Measurements from ENCODE around the gene PLEKHA3. TPM values are rescaled to one million over a fixed set of nuclear protein-coding genes. Genes with fewer than 3 reads are reported as not detected.
A peak's percentile ranks its signal among the peaks of the same experiment; 100 is the strongest.

PLEKHA3 gene
- total RNA-seq, 1 experiment from 2014 or later, result 26.8 TPM

DNA sequence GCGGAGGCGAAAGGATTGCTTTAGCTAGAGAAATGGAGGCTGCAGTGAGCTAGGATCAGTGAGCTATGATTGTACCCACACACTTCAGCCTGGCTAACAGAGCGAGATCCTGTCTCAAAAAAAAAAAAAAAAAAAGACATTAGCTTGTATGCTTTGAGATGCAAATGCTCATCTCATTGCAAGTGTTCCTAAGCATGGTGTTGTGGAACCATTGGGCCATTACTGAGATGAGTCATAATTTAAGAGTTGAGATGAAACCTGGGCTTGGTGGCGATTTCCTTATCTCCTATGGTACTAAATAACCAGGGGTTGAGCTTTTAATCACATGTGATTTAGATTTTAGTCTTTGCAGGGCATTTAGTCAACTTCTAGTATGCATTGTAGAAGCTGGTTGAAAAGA, 2.2 kb downstream of the PLEKHA3 start:
- H3K9ac ChIP-seq (ENCODE audit: low read length), result no peak overlapping the region
- H3K9me2 ChIP-seq (ENCODE audit: insufficient read depth), result no peaks in the 10 kb centered on the region
- no peaks in the 10 kb centered on the region for H4K20me1 ChIP-seq (ENCODE audit: insufficient read depth)
- no TSS peak for BruUV-seq (replicated peaks)
- no peak for TF ChIP-seq SRF (IDR thresholded peaks at IDR 0.05; ENCODE audit: low read depth)
- no peak for TF ChIP-seq CBX3 (IDR thresholded peaks at IDR 0.05; ENCODE audit: low read depth)
- TF ChIP-seq, protein P1, sequence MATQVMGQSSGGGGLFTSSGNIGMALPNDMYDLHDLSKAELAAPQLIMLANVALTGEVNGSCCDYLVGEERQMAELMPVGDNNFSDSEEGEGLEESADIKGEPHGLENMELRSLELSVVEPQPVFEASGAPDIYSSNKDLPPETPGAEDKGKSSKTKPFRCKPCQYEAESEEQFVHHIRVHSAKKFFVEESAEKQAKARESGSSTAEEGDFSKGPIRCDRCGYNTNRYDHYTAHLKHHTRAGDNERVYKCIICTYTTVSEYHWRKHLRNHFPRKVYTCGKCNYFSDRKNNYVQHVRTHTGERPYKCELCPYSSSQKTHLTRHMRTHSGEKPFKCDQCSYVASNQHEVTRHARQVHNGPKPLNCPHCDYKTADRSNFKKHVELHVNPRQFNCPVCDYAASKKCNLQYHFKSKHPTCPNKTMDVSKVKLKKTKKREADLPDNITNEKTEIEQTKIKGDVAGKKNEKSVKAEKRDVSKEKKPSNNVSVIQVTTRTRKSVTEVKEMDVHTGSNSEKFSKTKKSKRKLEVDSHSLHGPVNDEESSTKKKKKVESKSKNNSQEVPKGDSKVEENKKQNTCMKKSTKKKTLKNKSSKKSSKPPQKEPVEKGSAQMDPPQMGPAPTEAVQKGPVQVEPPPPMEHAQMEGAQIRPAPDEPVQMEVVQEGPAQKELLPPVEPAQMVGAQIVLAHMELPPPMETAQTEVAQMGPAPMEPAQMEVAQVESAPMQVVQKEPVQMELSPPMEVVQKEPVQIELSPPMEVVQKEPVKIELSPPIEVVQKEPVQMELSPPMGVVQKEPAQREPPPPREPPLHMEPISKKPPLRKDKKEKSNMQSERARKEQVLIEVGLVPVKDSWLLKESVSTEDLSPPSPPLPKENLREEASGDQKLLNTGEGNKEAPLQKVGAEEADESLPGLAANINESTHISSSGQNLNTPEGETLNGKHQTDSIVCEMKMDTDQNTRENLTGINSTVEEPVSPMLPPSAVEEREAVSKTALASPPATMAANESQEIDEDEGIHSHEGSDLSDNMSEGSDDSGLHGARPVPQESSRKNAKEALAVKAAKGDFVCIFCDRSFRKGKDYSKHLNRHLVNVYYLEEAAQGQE (IDR thresholded peaks at IDR 0.05; ENCODE audit: low read depth), result no peak
- ATAC-seq (no peak), DNase-seq (ENCODE audit: low read depth, low spot score) (no peak)
- no peak overlapping the region for H2AFZ ChIP-seq (ENCODE audit: low read depth, low read length, poor library complexity, severe bottlenecking)
- ChIA-PET POLR2A (interaction anchor here (1.4 kb wide), 1 partner anchor 10 kb away, joined by 3 read pairs; no protein-coding TSS in a partner anchor), CTCF (no interaction called here), RAD21 (ENCODE audit: low non-redundant PET in 1 of 2, low total read pairs in 2 of 2, uncharacterized antibody in 2 of 2, unreplicated experiment in 2 of 2) (no interaction called here)
- no peaks in the 10 kb centered on the region for H3K27me3 ChIP-seq (ENCODE audit: insufficient read depth, low read length)
- intact Hi-C loops (cut with micrococcal nuclease), result no loop called here
- peaks cover 0 to 4% of the 10 kb centered on the region in 2 experiments; a peak in 1 of 4 replicates for H3K36me3 ChIP-seq (ENCODE audit: control insufficient read depth in 1 of 2, insufficient read depth in 2 of 2, low read length in 2 of 2)
- H3K4me3 ChIP-seq (replicated peaks in 1 of 2; ENCODE audit: low read depth in 1 of 2, low read length in 2 of 2), result no peak overlapping the region
- H3K79me2 ChIP-seq (ENCODE audit: insufficient read depth, low read length), result peaks cover 43% of the 10 kb centered on the region
- no peaks in the 10 kb centered on the region for H3K9me3 ChIP-seq (ENCODE audit: control insufficient read depth in 1 of 2, insufficient read depth in 1 of 2, low read depth in 1 of 2, low read length in 2 of 2)
- peaks cover 10 to 30% of the 10 kb centered on the region in 2 experiments; a peak in 3 of 4 replicates for H3K4me1 ChIP-seq (ENCODE audit: control insufficient read depth in 1 of 2, insufficient read depth in 2 of 2, low read length in 2 of 2)
- H3K4me2 ChIP-seq (ENCODE audit: low read length), result peak overlapping the region; percentile 6; the same call in 1 of the 2 replicates
- H3K27ac ChIP-seq (ENCODE audit: low read depth, low read length), result no peak overlapping the region

DNA sequence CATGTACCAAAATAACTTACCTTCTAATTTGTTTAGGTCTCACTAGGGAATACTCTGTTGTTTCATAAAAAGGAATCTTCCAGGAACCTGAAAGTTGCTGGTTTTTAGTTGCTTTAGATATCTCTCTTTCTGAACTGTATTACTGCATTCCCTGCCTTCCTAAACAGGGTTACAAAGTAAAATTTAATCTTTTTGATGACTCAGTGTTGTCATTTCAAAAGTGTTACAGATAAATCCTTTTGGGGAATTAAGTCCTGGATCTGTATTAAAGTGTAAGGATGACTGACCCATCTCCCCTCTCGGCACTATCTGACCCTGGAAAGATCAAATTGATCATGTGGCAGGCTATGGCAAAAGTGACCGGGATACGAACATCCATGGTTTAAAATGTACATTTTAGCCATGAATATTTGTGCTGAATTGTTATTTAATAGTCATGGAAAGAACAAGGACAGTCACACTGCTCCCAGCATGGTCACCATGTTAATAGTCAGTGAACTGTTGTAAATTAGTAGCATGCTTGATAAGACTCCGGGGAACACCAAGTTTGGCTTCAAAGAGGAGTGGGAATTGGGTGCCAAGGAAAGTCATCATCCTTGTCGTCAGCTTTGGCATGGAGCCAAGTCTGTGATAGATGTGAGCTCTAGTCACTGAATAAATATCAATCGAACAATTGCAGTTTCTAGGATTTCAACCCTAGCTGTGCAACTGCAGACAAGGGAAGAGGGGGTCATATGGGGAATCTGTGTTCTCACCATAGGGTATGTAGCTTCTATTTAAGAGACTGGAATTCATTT, 4.2 kb downstream of the PLEKHA3 start:
- no peak overlapping the region for H3K9ac ChIP-seq (ENCODE audit: low read length)
- DNase-seq (ENCODE audit: low read depth, low spot score) (no peak), ATAC-seq (no peak)
- H3K79me2 ChIP-seq (ENCODE audit: insufficient read depth, low read length), result peaks cover 49% of the 10 kb centered on the region
- no TSS peak for BruUV-seq (replicated peaks)
- intact Hi-C loops (cut with micrococcal nuclease), result no loop called here
- peaks cover 9 to 14% of the 10 kb centered on the region in 2 experiments; a peak in 3 of 4 replicates for H3K4me1 ChIP-seq (ENCODE audit: control insufficient read depth in 1 of 2, insufficient read depth in 2 of 2, low read length in 2 of 2)
- H3K9me2 ChIP-seq (ENCODE audit: insufficient read depth), result no peaks in the 10 kb centered on the region
- ChIA-PET CTCF (no interaction called here), RAD21 (ENCODE audit: low non-redundant PET in 1 of 2, low total read pairs in 2 of 2, uncharacterized antibody in 2 of 2, unreplicated experiment in 2 of 2) (no interaction called here), POLR2A (no interaction called here)
- no peaks in the 10 kb centered on the region for H3K27me3 ChIP-seq (ENCODE audit: insufficient read depth, low read length)
- peaks cover 0 to 4% of the 10 kb centered on the region in 2 experiments; a peak in 1 of 4 replicates for H3K36me3 ChIP-seq (ENCODE audit: control insufficient read depth in 1 of 2, insufficient read depth in 2 of 2, low read length in 2 of 2)
- no peaks in the 10 kb centered on the region for H3K9me3 ChIP-seq (ENCODE audit: control insufficient read depth in 1 of 2, insufficient read depth in 1 of 2, low read depth in 1 of 2, low read length in 2 of 2)
- H3K27ac ChIP-seq (ENCODE audit: low read depth, low read length), result no peak overlapping the region
- no peak overlapping the region for H3K4me2 ChIP-seq (ENCODE audit: low read length)
- no peaks in the 10 kb centered on the region; the same call in 1 of the 2 replicates for H4K20me1 ChIP-seq (ENCODE audit: insufficient read depth)
- no peak overlapping the region for H2AFZ ChIP-seq (ENCODE audit: low read depth, low read length, poor library complexity, severe bottlenecking)
- no peak overlapping the region for H3K4me3 ChIP-seq (replicated peaks in 1 of 2; ENCODE audit: low read depth in 1 of 2, low read length in 2 of 2)
- TF ChIP-seq POLR2A (IDR thresholded peaks at IDR 0.05; ENCODE audit: borderline replicate concordance, extremely low read depth, insufficient read depth, insufficient read length) (no peak), RAD21 (IDR thresholded peaks at IDR 0.05; ENCODE audit: low read depth) (no peak), YY1 (IDR thresholded peaks at IDR 0.05; ENCODE audit: extremely low read depth, insufficient replicate concordance, low read depth, low read length) (no peak), TCF7L2 (IDR thresholded peaks at IDR 0.05; ENCODE audit: borderline replicate concordance, extremely low read depth, insufficient read depth, insufficient read length) (no peak), SRF (IDR thresholded peaks at IDR 0.05; ENCODE audit: low read depth) (no peak), SIN3A (IDR thresholded peaks at IDR 0.05; ENCODE audit: low read depth) (no peak), EGR1 (IDR thresholded peaks at IDR 0.05; ENCODE audit: low read depth) (no peak), EZH2 (IDR thresholded peaks at IDR 0.05) (no peak), ELF1 (IDR thresholded peaks at IDR 0.05; ENCODE audit: borderline replicate concordance, low read depth) (no peak), EZH2phosphoT487 (IDR thresholded peaks at IDR 0.05; ENCODE audit: borderline replicate concordance) (no peak), SP1 (IDR thresholded peaks at IDR 0.05; ENCODE audit: low read depth) (no peak)
- TF ChIP-seq, protein P2, sequence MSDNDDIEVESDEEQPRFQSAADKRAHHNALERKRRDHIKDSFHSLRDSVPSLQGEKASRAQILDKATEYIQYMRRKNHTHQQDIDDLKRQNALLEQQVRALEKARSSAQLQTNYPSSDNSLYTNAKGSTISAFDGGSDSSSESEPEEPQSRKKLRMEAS (IDR thresholded peaks at IDR 0.05), result no peak
- TF ChIP-seq, protein P3, sequence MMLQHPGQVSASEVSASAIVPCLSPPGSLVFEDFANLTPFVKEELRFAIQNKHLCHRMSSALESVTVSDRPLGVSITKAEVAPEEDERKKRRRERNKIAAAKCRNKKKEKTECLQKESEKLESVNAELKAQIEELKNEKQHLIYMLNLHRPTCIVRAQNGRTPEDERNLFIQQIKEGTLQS (IDR thresholded peaks at IDR 0.05), result no peak
